CD4-positive, alpha-beta T cell treated with Interferon alpha-2 for 1 hour (primary cell): ENCODE results near the gene SLTM.
"Not testable (repeated sequence)": the region's sequence is repeated elsewhere in the genome, so short reads cannot be mapped to it uniquely, and the experiment has no call there.

ENCODE experiments used
- DNase-seq, 2 donors: peaks; one replicate each; pipeline ENCODE4 v3.0.0-alpha.2; 2020 to 2022

SLTM gene

GRCh38 chr15:58933281-58934113 lies at the start of gene SLTM:
Gene SLTM (minus strand): TSS chr15:58933679. CDS start chr15:58933565, 114 bp downstream.
- peak; percentile 94 to 95 for DNase-seq

- no peak for DNase-seq
These were observed 49.8 kb upstream of the SLTM start for GRCh38 chr15:58983261-58983660.

- DNase-seq = peak in 1 of 2 donors; percentile 67
These were observed 48.5 kb upstream of the SLTM start for GRCh38 chr15:58981808-58982475.

- peak in 1 of 2 donors; percentile 67 for DNase-seq
These were observed 47.0 kb upstream of the SLTM start for GRCh38 chr15:58980351-58980939.

- DNase-seq = no peak
These were observed 44.4 kb upstream of the SLTM start for GRCh38 chr15:58977887-58978286.

GRCh38 chr15:58967479-58967878 lies 34.0 kb upstream of the SLTM start:
- no peak for DNase-seq

GRCh38 chr15:58966698-58967097 lies 33.2 kb upstream of the SLTM start:
- DNase-seq = no peak

GRCh38 chr15:58962662-58963565 lies 29.4 kb upstream of the SLTM start:
- no peak for DNase-seq

GRCh38 chr15:58962136-58962535 lies 28.7 kb upstream of the SLTM start:
- no peak for DNase-seq

GRCh38 chr15:58958811-58959210 lies 25.3 kb upstream of the SLTM start:
- no peak for DNase-seq

GRCh38 chr15:58957101-58957973 lies 23.9 kb upstream of the SLTM start:
- peak; percentile 68 to 78 for DNase-seq

- no peak for DNase-seq
These were observed 19.3 kb upstream of the SLTM start for GRCh38 chr15:58952751-58953150.

- no peak for DNase-seq
These were observed 18.0 kb upstream of the SLTM start for GRCh38 chr15:58951388-58952007.

- no peak for DNase-seq
These were observed 13.7 kb upstream of the SLTM start for GRCh38 chr15:58947179-58947578.

- not testable (repeated sequence) for DNase-seq
These were observed 1.5 kb upstream of the SLTM start for GRCh38 chr15:58934974-58935373.

- no peak for DNase-seq
These were observed 1.0 kb upstream of the SLTM start for GRCh38 chr15:58934521-58934920.

- no peak for DNase-seq
These were observed 602 bp upstream of the SLTM start for GRCh38 chr15:58934114-58934447.

- DNase-seq = no peak
These were observed 684 bp downstream of the SLTM start for GRCh38 chr15:58932710-58933280.

- DNase-seq = peak in 1 of 2 donors; percentile 21
These were observed 1.4 kb downstream of the SLTM start for GRCh38 chr15:58931987-58932588.

- DNase-seq = no peak
These were observed 3.5 kb downstream of the SLTM start for GRCh38 chr15:58929891-58930416.
